HepG2 (cell line): Measurements from ENCODE around the gene TBX6. TPM values are rescaled to one million over a fixed set of nuclear protein-coding genes. Genes with fewer than 3 reads are reported as not detected.

ENCODE experiments used
- ATAC-seq: fragments of 200-7000 bp; cut with Tn5 transposase; 3 replicates; pipeline ENCODE4 v1.9.1; 2020; ENCODE audit warnings: mild to moderate bottlenecking, moderate library complexity
- BruUV-seq: library from RNA; stranded (reverse); fragments of 400-500 nt; replicated peaks from 2 replicates; lab custom pipeline; 2021; lab: Mats Ljungman, UMichigan
- CTCF ChIA-PET: fragments of 300-600 bp; formaldehyde crosslinking; extraction: SDS; loops from one replicate; lab custom pipeline; 2021; ENCODE audit warnings: low total read pairs, inconsistent platforms, low intra/inter-chr PET ratio; lab: Yijun Ruan, JAX
- POLR2A ChIA-PET: fragments of 350-600 bp; sonication (Branson Sonifier 250); formaldehyde crosslinking; loops from one replicate; lab custom pipeline; 2020; ENCODE audit warnings: antibody characterized with exemption, inconsistent platforms; lab: Yijun Ruan, JAX
- DNase-seq: peaks from one replicate; pipeline ENCODE4 v3.0.0-alpha.2; 2015; ENCODE audit warnings: low spot score
- FAIRE-seq: peaks from 3 replicates; lab custom pipeline; 2011; peaks lifted over from hg19 to GRCh38; lab: Jason Lieb, UNC
- H2AFZ ChIP-seq: one replicate; pipeline ENCODE4 v1.6.1; 2011; ENCODE audit warnings: low read length, inconsistent platforms
- H3K27ac ChIP-seq: fragments of 300-600 bp; 3 replicates; pipeline ENCODE4 v1.8.0; 2011; ENCODE audit warnings: mixed run types, mild to moderate bottlenecking, mixed read lengths, low read length, inconsistent platforms; ENCODE audit not compliant: insufficient read depth; ENCODE audit errors: extremely low read length
- H3K27me3 ChIP-seq, 2 experiments: fragments of 200-600 bp in 1 of 2; 2 replicates in 1 of 2; 3 replicates in 1 of 2; pipeline versions ENCODE4 v1.6.0 to v1.8.0; 2011; ENCODE audit warnings: low read length in 2 of 2, mild to moderate bottlenecking in 2 of 2, moderate library complexity in 2 of 2, inconsistent platforms in 1 of 2; ENCODE audit not compliant: insufficient read depth in 2 of 2, control insufficient read depth in 1 of 2
- H3K36me3 ChIP-seq, 2 experiments: fragments of 200-600 bp in 1 of 2; replicated peaks in 1 of 2; 2 replicates in 1 of 2; 3 replicates in 1 of 2; pipeline versions ENCODE4 v1.5.1 to v1.8.0; 2011; ENCODE audit warnings: low read length in 2 of 2, inconsistent platforms in 1 of 2; ENCODE audit not compliant: insufficient read depth in 2 of 2, control insufficient read depth in 1 of 2
- H3K4me1 ChIP-seq: 2 replicates; pipeline ENCODE4 v1.5.1; 2012; ENCODE audit warnings: low read length, inconsistent platforms; ENCODE audit not compliant: insufficient read depth
- H3K4me2 ChIP-seq: 2 replicates; pipeline ENCODE4 v1.6.0; 2011; ENCODE audit warnings: low read depth, low read length, inconsistent platforms
- H3K4me3 ChIP-seq, 3 experiments: fragments of 200-600 bp in 1 of 3; sonication (generic), shearing (Covaris generic) in 1 of 3; replicated peaks in 1 of 3; 2 replicates each; pipeline ENCODE4 v1.5.1; 2011 to 2016; ENCODE audit warnings: low read length in 3 of 3, inconsistent platforms in 2 of 3, low read depth in 2 of 3, mild to moderate bottlenecking in 2 of 3, control low read depth in 1 of 3, mixed read lengths in 1 of 3; ENCODE audit not compliant: insufficient read depth in 1 of 3
- H3K79me2 ChIP-seq: one replicate; pipeline ENCODE4 v1.6.1; 2011; ENCODE audit warnings: low read length, inconsistent platforms; ENCODE audit not compliant: insufficient read depth
- H3K9ac ChIP-seq: 2 replicates; pipeline ENCODE4 v1.6.0; 2011; ENCODE audit warnings: mild to moderate bottlenecking, low read depth, low read length, inconsistent platforms; ENCODE audit not compliant: insufficient read depth
- H3K9me3 ChIP-seq: 2 replicates; pipeline ENCODE4 v1.5.1; 2012; ENCODE audit warnings: mild to moderate bottlenecking, low read length
- H4K20me1 ChIP-seq: 2 replicates; pipeline ENCODE4 v1.6.0; 2011; ENCODE audit warnings: inconsistent platforms, mild to moderate bottlenecking, low read length, moderate library complexity; ENCODE audit not compliant: insufficient read depth
- AKAP8 ChIP-seq: sonication (generic); formaldehyde crosslinking; IDR thresholded peaks from 2 replicates; pipeline ENCODE4 v1.5.1; 2020; ENCODE audit warnings: mild to moderate bottlenecking, missing genetic modification reagents
- SCMH1 ChIP-seq: sonication (generic); formaldehyde crosslinking; IDR thresholded peaks from 2 replicates; pipeline ENCODE4 v1.9.0; 2021; ENCODE audit warnings: missing genetic modification reagents, mild to moderate bottlenecking, borderline replicate concordance
- SMAD3 ChIP-seq: sonication (generic); formaldehyde crosslinking; IDR thresholded peaks from 2 replicates; pipeline ENCODE4 v1.4.0; 2020; ENCODE audit warnings: missing genetic modification reagents
- SMAD9 ChIP-seq: sonication (generic); formaldehyde crosslinking; IDR thresholded peaks from 2 replicates; pipeline ENCODE4 v1.5.1; 2020; ENCODE audit warnings: mild to moderate bottlenecking, missing genetic modification reagents
- SOX5 ChIP-seq: IDR thresholded peaks from 2 replicates; pipeline ENCODE4 v1.6.1; 2016; ENCODE audit warnings: borderline replicate concordance
- TOPORS ChIP-seq: sonication (generic); formaldehyde crosslinking; IDR thresholded peaks from 2 replicates; pipeline ENCODE4 v1.8.0; 2023; ENCODE audit warnings: mild to moderate bottlenecking, missing genetic modification reagents
- ZFX ChIP-seq: sonication (generic); formaldehyde crosslinking; IDR thresholded peaks from 2 replicates; pipeline ENCODE4 v1.4.0; 2020; ENCODE audit warnings: mild to moderate bottlenecking, low read depth, missing genetic modification reagents, moderate library complexity
- ZKSCAN1 ChIP-seq: fragments of 150-350 bp; IDR thresholded peaks from 2 replicates; pipeline ENCODE4 v1.6.1; 2014; ENCODE audit warnings: low read length
- ZNF264 ChIP-seq: sonication (generic); formaldehyde crosslinking; IDR thresholded peaks from 2 replicates; pipeline ENCODE4 v1.4.0; 2020; ENCODE audit warnings: missing genetic modification reagents
- ZNF333 ChIP-seq: sonication (generic); formaldehyde crosslinking; IDR thresholded peaks from 2 replicates; pipeline ENCODE4 v1.4.0; 2020; ENCODE audit warnings: mild to moderate bottlenecking, missing genetic modification reagents, borderline replicate concordance
- ZNF430 ChIP-seq: sonication (generic); formaldehyde crosslinking; IDR thresholded peaks from 2 replicates; pipeline ENCODE4 v1.9.0; 2021; ENCODE audit warnings: mild to moderate bottlenecking, missing genetic modification reagents
- ZNF766 ChIP-seq: sonication (generic); formaldehyde crosslinking; IDR thresholded peaks from 2 replicates; pipeline ENCODE4 v1.5.0; 2020; ENCODE audit warnings: missing genetic modification reagents, borderline replicate concordance
- WGBS: methylation state at CpG from one replicate; pipeline ENCODE4 v1.1.6; 2017; ENCODE audit warnings: low lambda C conversion rate; 5-methylcytosine and 5-hydroxymethylcytosine counted together
- in situ Hi-C: cut with HindIII; loops from 2 replicates; pipeline ENCODE4 v1.10.0; 2017; ENCODE audit warnings: low pct_unique_long_range_greater_than_20kb; ENCODE audit not compliant: extremely low pct_ligation_motif_present
- intact Hi-C: fragments of 100-400 bp; cut with micrococcal nuclease; formaldehyde crosslinking; loops from one replicate; pipeline ENCODE4 v1.10.0; 2022; ENCODE audit not compliant: unreplicated experiment
- polyA plus RNA-seq, 8 experiments: library from polyadenylated mRNA; depleted of rRNA in 3 of 8; stranded (reverse) in 7 of 8; unstranded in 1 of 8; fragments of >200 nt; fragmentation: Illumina TruSeq in 4 of 8; extraction: Trizol in 4 of 8; gene quantifications; 2 replicates each; pipeline versions ENCODE4 v1.2.1 to v1.2.3, GENCODE V29; 2011 to 2016; ENCODE audit warnings: low read depth in 4 of 8, missing spikeins in 1 of 8, mixed read lengths in 1 of 8; ENCODE audit not compliant: insufficient read depth in 1 of 8
- total RNA-seq, 5 experiments: library from RNA; depleted of rRNA; stranded (reverse); fragments of >200 nt; fragmentation: Illumina TruSeq; extraction: Trizol; gene quantifications; 2 replicates each; pipeline ENCODE4 v1.2.3, GENCODE V29; 2016; ENCODE audit warnings: low read depth in 1 of 5
- TF ChIP-seq, protein P1 (sequence below): sonication (generic); formaldehyde crosslinking; conservative IDR thresholded peaks from 2 replicates; pipeline ENCODE4 v1.8.0; 2022; ENCODE audit warnings: low read depth, missing genetic modification reagents
- TF ChIP-seq, protein P2 (sequence below): IDR thresholded peaks from 2 replicates; pipeline ENCODE4 v1.6.1; 2016; ENCODE audit warnings: missing biosample characterization, missing genetic modification reagents, low read depth
- TF ChIP-seq, protein P3 (sequence below): sonication (generic); formaldehyde crosslinking; conservative IDR thresholded peaks from 2 replicates; pipeline ENCODE4 v1.4.0; 2020; ENCODE audit warnings: missing genetic modification reagents
- TF ChIP-seq, protein P4 (sequence below): sonication (generic); formaldehyde crosslinking; IDR thresholded peaks from 2 replicates; pipeline ENCODE4 v1.4.0; 2020; ENCODE audit warnings: missing genetic modification reagents, low read depth, mild to moderate bottlenecking, borderline replicate concordance
- TF ChIP-seq, protein P5 (sequence below): sonication (generic); formaldehyde crosslinking; IDR thresholded peaks from 2 replicates; pipeline ENCODE4 v1.4.0; 2020; ENCODE audit warnings: missing genetic modification reagents

TBX6 gene
- total and polyA plus RNA-seq, 2 of the 13 experiments (the other 11 are each of a cell fraction or from before 2014, with no cell fraction given), result 0.24 to 0.42 TPM

GRCh38 chr16:30076276-30076791 lies 15.4 kb downstream of the TBX6 start:
- BruUV-seq, result no TSS peak
- CTCF ChIA-PET, result no interaction called here
- TF ChIP-seq ZNF766 (CRISPR knock-in tag), result no peak; the same call in 1 of the 2 replicates
- TF ChIP-seq, protein P1, sequence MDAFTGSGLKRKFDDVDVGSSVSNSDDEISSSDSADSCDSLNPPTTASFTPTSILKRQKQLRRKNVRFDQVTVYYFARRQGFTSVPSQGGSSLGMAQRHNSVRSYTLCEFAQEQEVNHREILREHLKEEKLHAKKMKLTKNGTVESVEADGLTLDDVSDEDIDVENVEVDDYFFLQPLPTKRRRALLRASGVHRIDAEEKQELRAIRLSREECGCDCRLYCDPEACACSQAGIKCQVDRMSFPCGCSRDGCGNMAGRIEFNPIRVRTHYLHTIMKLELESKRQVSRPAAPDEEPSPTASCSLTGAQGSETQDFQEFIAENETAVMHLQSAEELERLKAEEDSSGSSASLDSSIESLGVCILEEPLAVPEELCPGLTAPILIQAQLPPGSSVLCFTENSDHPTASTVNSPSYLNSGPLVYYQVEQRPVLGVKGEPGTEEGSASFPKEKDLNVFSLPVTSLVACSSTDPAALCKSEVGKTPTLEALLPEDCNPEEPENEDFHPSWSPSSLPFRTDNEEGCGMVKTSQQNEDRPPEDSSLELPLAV (CRISPR knock-in tag), result no peak
- no peak for TF ChIP-seq SOX5 (CRISPR knock-in tag)
- TF ChIP-seq, protein P2, sequence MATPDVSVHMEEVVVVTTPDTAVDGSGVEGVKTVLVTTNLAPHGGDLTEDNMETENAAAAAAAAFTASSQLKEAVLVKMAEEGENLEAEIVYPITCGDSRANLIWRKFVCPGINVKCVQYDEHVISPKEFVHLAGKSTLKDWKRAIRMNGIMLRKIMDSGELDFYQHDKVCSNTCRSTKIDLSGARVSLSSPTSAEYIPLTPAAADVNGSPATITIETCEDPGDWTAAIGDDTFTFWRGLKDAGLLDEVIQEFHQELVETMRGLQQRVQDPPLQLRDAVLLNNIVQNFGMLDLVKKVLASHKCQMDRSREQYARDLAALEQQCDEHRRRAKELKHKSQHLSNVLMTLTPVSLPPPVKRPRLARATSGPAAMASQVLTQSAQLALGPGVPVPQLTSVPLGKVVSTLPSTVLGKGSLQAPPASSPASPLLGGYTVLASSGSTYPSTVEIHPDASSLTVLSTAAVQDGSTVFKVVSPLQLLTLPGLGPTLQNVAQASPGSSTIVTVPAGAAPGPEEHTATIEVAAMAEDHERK (CRISPR knock-in tag), result no peak
- no peak for TF ChIP-seq SMAD9
- TF ChIP-seq, protein P3, sequence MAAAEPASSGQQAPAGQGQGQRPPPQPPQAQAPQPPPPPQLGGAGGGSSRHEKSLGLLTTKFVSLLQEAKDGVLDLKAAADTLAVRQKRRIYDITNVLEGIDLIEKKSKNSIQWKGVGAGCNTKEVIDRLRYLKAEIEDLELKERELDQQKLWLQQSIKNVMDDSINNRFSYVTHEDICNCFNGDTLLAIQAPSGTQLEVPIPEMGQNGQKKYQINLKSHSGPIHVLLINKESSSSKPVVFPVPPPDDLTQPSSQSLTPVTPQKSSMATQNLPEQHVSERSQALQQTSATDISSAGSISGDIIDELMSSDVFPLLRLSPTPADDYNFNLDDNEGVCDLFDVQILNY (CRISPR knock-in tag), result no peak
- TF ChIP-seq, protein P4, sequence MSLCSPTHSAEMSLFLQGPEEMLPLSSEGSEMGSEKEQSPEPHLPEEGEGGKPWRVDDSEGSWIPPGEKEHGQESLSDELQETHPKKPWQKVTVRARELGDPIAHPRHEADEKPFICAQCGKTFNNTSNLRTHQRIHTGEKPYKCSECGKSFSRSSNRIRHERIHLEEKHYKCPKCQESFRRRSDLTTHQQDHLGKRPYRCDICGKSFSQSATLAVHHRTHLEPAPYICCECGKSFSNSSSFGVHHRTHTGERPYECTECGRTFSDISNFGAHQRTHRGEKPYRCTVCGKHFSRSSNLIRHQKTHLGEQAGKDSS (CRISPR knock-in tag), result no peak
- TF ChIP-seq TOPORS (CRISPR knock-in tag), result no peak; the same call in 1 of the 2 replicates
- TF ChIP-seq ZNF333 (CRISPR knock-in tag), result no peak
- TF ChIP-seq SMAD3 (CRISPR knock-in tag), result no peak
- no peak for TF ChIP-seq SCMH1 (CRISPR knock-in tag)
- no peak; the same call in 1 of the 2 replicates for TF ChIP-seq ZNF430 (CRISPR knock-in tag)
- 0 out of 2 replicates have a peak, but pooled peaks have one; percentile 22 for TF ChIP-seq ZFX
- TF ChIP-seq ZNF264 (CRISPR knock-in tag), result no peak
- TF ChIP-seq ZKSCAN1, result no peak
- TF ChIP-seq AKAP8 (CRISPR knock-in tag), result no peak
- TF ChIP-seq, protein P5, sequence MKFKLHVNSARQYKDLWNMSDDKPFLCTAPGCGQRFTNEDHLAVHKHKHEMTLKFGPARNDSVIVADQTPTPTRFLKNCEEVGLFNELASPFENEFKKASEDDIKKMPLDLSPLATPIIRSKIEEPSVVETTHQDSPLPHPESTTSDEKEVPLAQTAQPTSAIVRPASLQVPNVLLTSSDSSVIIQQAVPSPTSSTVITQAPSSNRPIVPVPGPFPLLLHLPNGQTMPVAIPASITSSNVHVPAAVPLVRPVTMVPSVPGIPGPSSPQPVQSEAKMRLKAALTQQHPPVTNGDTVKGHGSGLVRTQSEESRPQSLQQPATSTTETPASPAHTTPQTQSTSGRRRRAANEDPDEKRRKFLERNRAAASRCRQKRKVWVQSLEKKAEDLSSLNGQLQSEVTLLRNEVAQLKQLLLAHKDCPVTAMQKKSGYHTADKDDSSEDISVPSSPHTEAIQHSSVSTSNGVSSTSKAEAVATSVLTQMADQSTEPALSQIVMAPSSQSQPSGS (CRISPR knock-in tag), result no peak

More at GRCh38 chr16:30076276-30076791, 15.4 kb downstream of the TBX6 start:
- H3K36me3 ChIP-seq, result peaks cover 14 to 39% of the 10 kb centered on the region in 2 experiments
- FAIRE-seq (no peak), ATAC-seq (peak; percentile 18), DNase-seq (no peak)
- peaks cover 66% of the 10 kb centered on the region for H3K4me1 ChIP-seq
- in situ Hi-C loops (loop anchor here (25.0 kb wide), 1 partner anchor 561 kb away; no protein-coding TSS in a partner anchor), intact Hi-C loops (no loop called here)
- peak overlapping the region; percentile 81 to 98 (median 90) for H3K4me3 ChIP-seq
- H3K9ac ChIP-seq, result peak overlapping the region; percentile 90
- H4K20me1 ChIP-seq, result peaks cover 27% of the 10 kb centered on the region
- no peaks in the 10 kb centered on the region; a peak in 1 of 5 replicates for H3K27me3 ChIP-seq
- H3K27ac ChIP-seq, result peak overlapping the region; percentile 82
- H3K79me2 ChIP-seq, result peaks cover 44% of the 10 kb centered on the region
- H3K9me3 ChIP-seq, result no peaks in the 10 kb centered on the region
- 2% methylated on average over 12 of the region's 33 CpGs for WGBS
- H2AFZ ChIP-seq, result no peak overlapping the region
- POLR2A ChIA-PET, result interaction anchor here (0.9 to 4.3 kb wide), 6 partner anchors 10 to 35 kb away, joined by 3 to 100 read pairs (median 11); partner anchors contain the start of genes ALDOA, TBX6 and YPEL3
- H3K4me2 ChIP-seq, result peak overlapping the region; percentile 91
